Urinary bladder (tissue), 4 donors: ENCODE data around the gene SLC36A4. TPM values are rescaled to one million over a fixed set of nuclear protein-coding genes. Genes with fewer than 3 reads are reported as not detected.

Source experiments
- DNase-seq: peaks from one replicate; pipeline ENCODE4 v3.0.0-alpha.2; 2015; ENCODE audit errors: extremely low spot score
- H3K27ac ChIP-seq: one replicate; pipeline ENCODE4 v1.5.1; 2013; ENCODE audit warnings: low read depth, mild to moderate bottlenecking, moderate library complexity
- H3K36me3 ChIP-seq: one replicate; pipeline ENCODE4 v1.6.1; 2013; ENCODE audit warnings: mild to moderate bottlenecking, moderate library complexity; ENCODE audit not compliant: insufficient read depth
- H3K4me1 ChIP-seq: one replicate; pipeline ENCODE4 v1.6.1; 2013; ENCODE audit warnings: mild to moderate bottlenecking, moderate library complexity; ENCODE audit not compliant: insufficient read depth
- H3K4me3 ChIP-seq: one replicate; pipeline ENCODE4 v1.5.1; 2013; ENCODE audit warnings: low read depth, low read length
- WGBS: extraction: QIAGEN DNeasy Blood & Tissue Kit; methylation state at CpG from one replicate; pipeline ENCODE4 v1.1.7; 2013; 5-methylcytosine and 5-hydroxymethylcytosine counted together
- polyA plus RNA-seq: library from polyadenylated mRNA; stranded (reverse); fragments of 200-250 nt; gene quantifications from one replicate; pipeline ENCODE4 v1.2.3, GENCODE V29; 2013
- total RNA-seq: library from RNA; depleted of rRNA; stranded (reverse); fragments of >200 nt; gene quantifications from one replicate; pipeline ENCODE4 v1.2.3, GENCODE V29; 2014
- donor health status: healthy with polysubstance abuse.
- donor health status: healthy.

The SLC36A4 gene
- total and polyA plus RNA-seq, 2 donors, result 12.1 to 28.3 TPM

GRCh38 chr11:93169950-93170561 lies 27.7 kb downstream of the SLC36A4 start:
- 50% methylated on average over 2 of the region's 2 CpGs for WGBS
- Histone ChIP-seq H3K4me3 (no peak overlapping the region), H3K27ac (no peak overlapping the region), H3K36me3 (peaks cover 4% of the 10 kb centered on the region), H3K4me1 (no peaks in the 10 kb centered on the region)
- DNase-seq, result no peak

- no peak overlapping the region for H3K4me3 ChIP-seq
- peaks cover 4% of the 10 kb centered on the region for H3K36me3 ChIP-seq
- 99% methylated on average over 2 of the region's 2 CpGs for WGBS
- no peak overlapping the region for H3K27ac ChIP-seq
- no peaks in the 10 kb centered on the region for H3K4me1 ChIP-seq
- DNase-seq, result no peak
Observed at GRCh38 chr11:93169143-93169542, 28.6 kb downstream of the SLC36A4 start.

- Histone ChIP-seq H3K36me3 (peaks cover 4% of the 10 kb centered on the region), H3K4me3 (no peak overlapping the region), H3K27ac (no peak overlapping the region), H3K4me1 (no peaks in the 10 kb centered on the region)
- WGBS, result 63% methylated on average over 2 of the region's 2 CpGs
- no peak for DNase-seq
Observed at GRCh38 chr11:93166862-93167261, 30.9 kb downstream of the SLC36A4 start.

GRCh38 chr11:93166194-93166593 lies 31.6 kb downstream of the SLC36A4 start:
- H3K4me1 ChIP-seq, result no peaks in the 10 kb centered on the region
- H3K27ac ChIP-seq, result no peak overlapping the region
- no peak for DNase-seq
- H3K36me3 ChIP-seq, result peaks cover 4% of the 10 kb centered on the region
- H3K4me3 ChIP-seq, result no peak overlapping the region

GRCh38 chr11:93160808-93161207 lies 37.0 kb downstream of the SLC36A4 start:
- Histone ChIP-seq H3K4me3 (no peak overlapping the region), H3K27ac (no peak overlapping the region), H3K36me3 (peaks cover 1% of the 10 kb centered on the region), H3K4me1 (no peaks in the 10 kb centered on the region)
- no peak for DNase-seq
- whole genome bisulfite sequencing, result 95% methylated on average over 1 of the region's 1 CpG

- H3K27ac ChIP-seq, result no peak overlapping the region
- H3K4me1 ChIP-seq, result no peaks in the 10 kb centered on the region
- H3K4me3 ChIP-seq, result no peak overlapping the region
- peaks cover 1% of the 10 kb centered on the region for H3K36me3 ChIP-seq
- DNase-seq, result no peak
Observed at GRCh38 chr11:93160156-93160555, 37.6 kb downstream of the SLC36A4 start.

- no peak overlapping the region for H3K27ac ChIP-seq
- H3K36me3 ChIP-seq, result peaks cover 1% of the 10 kb centered on the region
- no peaks in the 10 kb centered on the region for H3K4me1 ChIP-seq
- H3K4me3 ChIP-seq, result no peak overlapping the region
- WGBS, result 68% methylated on average over 2 of the region's 2 CpGs
- no peak for DNase-seq
Observed at GRCh38 chr11:93159721-93160120, 38.1 kb downstream of the SLC36A4 start.

- 97% methylated on average over 3 of the region's 3 CpGs for WGBS
- Histone ChIP-seq H3K4me1 (no peaks in the 10 kb centered on the region), H3K4me3 (no peak overlapping the region), H3K36me3 (peaks cover 1% of the 10 kb centered on the region), H3K27ac (no peak overlapping the region)
- DNase-seq, result no peak
Observed at GRCh38 chr11:93155738-93156137, 42.1 kb downstream of the SLC36A4 start.

- 87% methylated on average over 6 of the region's 6 CpGs for WGBS
- H3K4me1 ChIP-seq, result no peaks in the 10 kb centered on the region
- DNase-seq, result no peak
Observed at GRCh38 chr11:93145390-93145915, 52.3 kb downstream of the SLC36A4 start.

GRCh38 chr11:93143800-93144199 lies 54.0 kb downstream of the SLC36A4 start:
- no peaks in the 10 kb centered on the region for H3K4me1 ChIP-seq
- H3K27ac ChIP-seq, result no peak overlapping the region
- DNase-seq, result no peak
- H3K36me3 ChIP-seq, result no peaks in the 10 kb centered on the region
- no peak overlapping the region for H3K4me3 ChIP-seq

More at GRCh38 chr11:93145390-93145915, 52.3 kb downstream of the SLC36A4 start:
- H3K4me3 ChIP-seq, result no peak overlapping the region
- H3K36me3 ChIP-seq, result no peaks in the 10 kb centered on the region
- H3K27ac ChIP-seq, result no peak overlapping the region

GRCh38 chr11:93143186-93143585 lies 54.6 kb downstream of the SLC36A4 start:
- Histone ChIP-seq H3K36me3 (no peaks in the 10 kb centered on the region), H3K4me1 (no peaks in the 10 kb centered on the region), H3K4me3 (no peak overlapping the region), H3K27ac (no peak overlapping the region)
- no peak for DNase-seq

GRCh38 chr11:93133488-93134109 lies 64.2 kb downstream of the SLC36A4 start:
- H3K27ac ChIP-seq, result no peak overlapping the region
- DNase-seq, result no peak
- no peaks in the 10 kb centered on the region for H3K36me3 ChIP-seq
- no peak overlapping the region for H3K4me3 ChIP-seq
- no peaks in the 10 kb centered on the region for H3K4me1 ChIP-seq
- 71% methylated on average over 4 of the region's 4 CpGs for WGBS

- H3K27ac ChIP-seq, result no peak overlapping the region
- no peak for DNase-seq
- 50% methylated on average over 1 of the region's 1 CpG for WGBS
- H3K4me1 ChIP-seq, result no peaks in the 10 kb centered on the region
- no peaks in the 10 kb centered on the region for H3K36me3 ChIP-seq
- no peak overlapping the region for H3K4me3 ChIP-seq
Observed at GRCh38 chr11:93132836-93133235, 65.0 kb downstream of the SLC36A4 start.

- no peak for DNase-seq
- no peak overlapping the region for H3K27ac ChIP-seq
- H3K36me3 ChIP-seq, result no peaks in the 10 kb centered on the region
- no peaks in the 10 kb centered on the region for H3K4me1 ChIP-seq
- WGBS, result 64% methylated on average over 2 of the region's 2 CpGs
- no peak overlapping the region for H3K4me3 ChIP-seq
Observed at GRCh38 chr11:93131709-93132108, 66.1 kb downstream of the SLC36A4 start.
